ENCODE results near the gene CYTH2.

CYTH2 gene

GRCh38 chr19:48511321-48511731 lies 42.2 kb downstream of the CYTH2 start:
- Histone ChIP-seq H3K4me3 (ENCODE audit: severe bottlenecking) (no peak overlapping the region), H3K27ac (ENCODE audit: poor library complexity, severe bottlenecking) (no peak overlapping the region), H3K9me3 (ENCODE audit: severe bottlenecking) (no peaks in the 10 kb centered on the region), H3K27me3 (ENCODE audit: insufficient read depth, poor library complexity, severe bottlenecking) (no peaks in the 10 kb centered on the region), H3K36me3 (ENCODE audit: low read depth) (no peaks in the 10 kb centered on the region), H3K4me1 (ENCODE audit: insufficient read depth, poor library complexity, severe bottlenecking) (no peaks in the 10 kb centered on the region)
- no peak for TF ChIP-seq CTCF (IDR thresholded peaks at IDR 0.05; ENCODE audit: poor library complexity, severe bottlenecking)
- ATAC-seq (ENCODE audit: low read depth) (no peak), DNase-seq (ENCODE audit: low spot score) (no peak)

- H3K4me3 ChIP-seq (ENCODE audit: severe bottlenecking), result no peak within 1 kb of the TSS
- ATAC-seq (ENCODE audit: low read depth) (no peak), DNase-seq (ENCODE audit: low spot score) (no peak)
- no peaks in the 10 kb centered on the region for H3K9me3 ChIP-seq (ENCODE audit: severe bottlenecking)
- TF ChIP-seq CTCF (IDR thresholded peaks at IDR 0.05; ENCODE audit: poor library complexity, severe bottlenecking), result no peak
- no peak within 1 kb of the TSS for H3K27ac ChIP-seq (ENCODE audit: poor library complexity, severe bottlenecking)
- H3K4me1 ChIP-seq (ENCODE audit: insufficient read depth, poor library complexity, severe bottlenecking), result no peaks in the 10 kb centered on the region
- no peaks in the 10 kb centered on the region for H3K27me3 ChIP-seq (ENCODE audit: insufficient read depth, poor library complexity, severe bottlenecking)
- H3K36me3 ChIP-seq (ENCODE audit: low read depth), result no peaks in the 10 kb centered on the region
Observed at GRCh38 chr19:48511800-48512503, 42.8 kb downstream of the CYTH2 start, which contains the start of gene LMTK3. LMTK3 (minus strand) TSS chr19:48511835; CDS start chr19:48511576, 259 bp downstream.

- TF ChIP-seq CTCF (IDR thresholded peaks at IDR 0.05; ENCODE audit: poor library complexity, severe bottlenecking), result no peak
- ATAC-seq (ENCODE audit: low read depth) (no peak), DNase-seq (ENCODE audit: low spot score) (no peak)
- Histone ChIP-seq H3K4me1 (ENCODE audit: insufficient read depth, poor library complexity, severe bottlenecking) (no peaks in the 10 kb centered on the region), H3K9me3 (ENCODE audit: severe bottlenecking) (no peaks in the 10 kb centered on the region), H3K36me3 (ENCODE audit: low read depth) (no peaks in the 10 kb centered on the region), H3K4me3 (ENCODE audit: severe bottlenecking) (peak overlapping the region; percentile 47), H3K27ac (ENCODE audit: poor library complexity, severe bottlenecking) (no peak overlapping the region), H3K27me3 (ENCODE audit: insufficient read depth, poor library complexity, severe bottlenecking) (no peaks in the 10 kb centered on the region)
Observed at GRCh38 chr19:48512504-48513288, 43.5 kb downstream of the CYTH2 start.

- Histone ChIP-seq H3K27me3 (ENCODE audit: insufficient read depth, poor library complexity, severe bottlenecking) (no peaks in the 10 kb centered on the region), H3K4me1 (ENCODE audit: insufficient read depth, poor library complexity, severe bottlenecking) (no peaks in the 10 kb centered on the region), H3K9me3 (ENCODE audit: severe bottlenecking) (no peaks in the 10 kb centered on the region), H3K4me3 (ENCODE audit: severe bottlenecking) (peak overlapping the region; percentile 47), H3K36me3 (ENCODE audit: low read depth) (no peaks in the 10 kb centered on the region), H3K27ac (ENCODE audit: poor library complexity, severe bottlenecking) (no peak overlapping the region)
- DNase-seq (ENCODE audit: low spot score) (peak; percentile 80), ATAC-seq (ENCODE audit: low read depth) (peak; percentile 88)
- no peak for TF ChIP-seq CTCF (IDR thresholded peaks at IDR 0.05; ENCODE audit: poor library complexity, severe bottlenecking)
Observed at GRCh38 chr19:48513289-48514122, 44.3 kb downstream of the CYTH2 start.
